ENCODE measurements around the gene TNNT1. TPM values are rescaled to one million over a fixed set of nuclear protein-coding genes. Genes with fewer than 3 reads are reported as not detected.

Gene TNNT1
- total RNA-seq, 4 donors from 2014 or later: 4.4 TPM; not detected in 3

GRCh38 chr19:55179606-55180484 is 30.8 kb upstream of the TNNT1 start, which contains the start of gene SYT5:
TSS of gene SYT5 (minus strand) at chr19:55180289. CDS start at chr19:55179041, 1,248 bp downstream.
- H3K36me3 ChIP-seq: no peaks in the 10 kb centered on the region
- no peak within 1 kb of the TSS for H3K27ac ChIP-seq
- no peaks in the 10 kb centered on the region for H3K9me3 ChIP-seq
- peak; percentile 60 for ATAC-seq
- peaks cover 0 to 18% (median 3%) of the 10 kb centered on the region in 3 donors for H3K4me1 ChIP-seq
- WGBS, 2 donors (ENCODE audit: low coverage in 1 of 2): 0 to 1% methylated on average over 14 to 16 of the region's 68 CpGs
- peaks cover 100% of the 10 kb centered on the region for H3K27me3 ChIP-seq
- peak within 1 kb of the TSS in 1 of 2 donors; percentile 36 for H3K4me3 ChIP-seq
- no peak for TF ChIP-seq CTCF (IDR thresholded peaks at IDR 0.05)
- no peak for TF ChIP-seq POLR2A (IDR thresholded peaks at IDR 0.05)
- TF ChIP-seq EP300 (IDR thresholded peaks at IDR 0.05): no peak
- no peak for TF ChIP-seq POLR2AphosphoS5 (IDR thresholded peaks at IDR 0.05)

- Histone ChIP-seq H3K4me3 (peak overlapping the region in 1 of 2 donors; percentile 36), H3K27me3 (peaks cover 100% of the 10 kb centered on the region), H3K27ac (no peak overlapping the region), H3K36me3 (no peaks in the 10 kb centered on the region), H3K9me3 (no peaks in the 10 kb centered on the region), H3K4me1 (peaks cover 0 to 24% (median 4%) of the 10 kb centered on the region in 3 donors)
- peak; percentile 40 for ATAC-seq
- no peak for TF ChIP-seq EP300 (IDR thresholded peaks at IDR 0.05)
- TF ChIP-seq POLR2AphosphoS5 (IDR thresholded peaks at IDR 0.05): no peak
- TF ChIP-seq CTCF (IDR thresholded peaks at IDR 0.05): no peak
- TF ChIP-seq POLR2A (IDR thresholded peaks at IDR 0.05): no peak
- 4% methylated on average over 15 of the region's 61 CpGs; no CpG with 5 or more reads in 1 of the 2 donors for WGBS, 2 donors (ENCODE audit: low coverage in 1 of 2)
Observed at GRCh38 chr19:55178781-55179599, 30.0 kb upstream of the TNNT1 start.

DNA sequence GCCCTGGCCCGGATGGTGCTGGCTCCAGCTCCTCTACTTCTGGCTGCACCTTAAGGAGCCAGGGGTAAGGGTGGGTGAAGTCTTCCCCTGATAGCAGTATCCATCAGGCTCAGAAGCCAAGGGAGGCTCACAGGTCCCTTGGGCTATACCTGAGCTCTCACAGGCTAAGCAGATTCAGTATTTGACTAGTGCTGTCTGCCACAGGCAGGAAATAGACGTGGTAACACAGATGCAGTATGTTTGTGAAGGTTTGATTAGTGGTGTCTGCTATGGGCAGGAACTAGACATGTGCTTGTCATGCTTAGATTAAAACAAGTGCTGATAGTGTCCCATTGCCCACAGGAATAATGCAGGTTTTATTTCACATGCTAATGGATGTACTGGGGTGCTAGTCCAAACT is 27.1 kb upstream of the TNNT1 start:
- 0 to 17% methylated on average over 1 of the region's 2 CpGs for WGBS, 2 donors (ENCODE audit: low coverage in 1 of 2)
- Histone ChIP-seq H3K4me3 (no peak overlapping the region), H3K27me3 (peaks cover 100% of the 10 kb centered on the region), H3K36me3 (no peaks in the 10 kb centered on the region), H3K27ac (no peak overlapping the region), H3K9me3 (no peaks in the 10 kb centered on the region), H3K4me1 (peaks cover 0 to 37% (median 11%) of the 10 kb centered on the region in 3 donors)
- TF ChIP-seq EP300 (IDR thresholded peaks at IDR 0.05) (no peak), POLR2A (IDR thresholded peaks at IDR 0.05) (no peak), CTCF (IDR thresholded peaks at IDR 0.05) (no peak), POLR2AphosphoS5 (IDR thresholded peaks at IDR 0.05) (no peak)
- no peak for ATAC-seq

DNA sequence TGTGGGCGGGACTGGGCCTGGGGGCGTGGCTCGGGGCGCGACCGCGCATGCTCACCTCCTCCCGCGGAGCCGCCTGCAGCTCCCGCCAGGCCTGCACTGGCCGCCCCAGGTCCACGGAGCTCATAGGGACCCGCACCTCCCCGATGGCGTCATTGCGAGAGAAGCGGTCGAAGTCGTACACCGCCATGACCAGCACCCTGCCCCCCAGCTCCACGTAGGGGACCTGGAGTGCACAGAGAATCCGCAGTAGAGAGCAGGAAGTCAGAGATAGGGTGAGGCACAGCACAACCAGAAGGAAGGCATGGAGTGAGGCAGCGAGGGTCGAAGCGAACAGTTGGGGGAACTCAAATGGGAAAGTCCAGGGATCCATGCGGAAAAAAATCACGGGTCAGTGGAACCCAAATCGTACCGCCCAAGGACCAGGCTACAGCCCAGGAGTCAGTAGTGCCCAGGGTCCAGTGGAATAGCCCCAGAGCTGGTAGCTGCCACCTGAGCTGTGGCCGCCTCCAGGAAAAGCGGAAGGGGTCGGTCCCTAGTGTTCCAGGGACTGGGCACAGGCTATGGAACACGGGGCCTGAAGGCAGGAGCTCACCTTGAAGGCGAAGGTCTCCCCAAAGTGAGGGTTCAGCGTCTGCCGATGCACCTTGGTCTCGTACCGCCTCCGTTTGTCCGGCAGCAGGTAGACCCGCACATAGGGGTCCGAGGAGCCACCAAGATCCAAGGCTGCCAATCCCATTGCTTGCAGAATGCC is 26.3 kb upstream of the TNNT1 start:
- 54 to 71% methylated on average over 6 to 13 of the region's 43 CpGs for WGBS, 2 donors (ENCODE audit: low coverage in 1 of 2)
- H3K4me3 ChIP-seq: no peak overlapping the region

More for the DNA sequence above, 26.3 kb upstream of the TNNT1 start:
- no peak for ATAC-seq
- no peaks in the 10 kb centered on the region for H3K9me3 ChIP-seq
- H3K4me1 ChIP-seq: peaks cover 0 to 35% (median 11%) of the 10 kb centered on the region in 3 donors
- no peak overlapping the region for H3K27ac ChIP-seq
- peaks cover 100% of the 10 kb centered on the region for H3K27me3 ChIP-seq
- TF ChIP-seq POLR2AphosphoS5 (IDR thresholded peaks at IDR 0.05): no peak
- no peak for TF ChIP-seq EP300 (IDR thresholded peaks at IDR 0.05)
- no peak for TF ChIP-seq CTCF (IDR thresholded peaks at IDR 0.05)
- no peak for TF ChIP-seq POLR2A (IDR thresholded peaks at IDR 0.05)
- H3K36me3 ChIP-seq: no peaks in the 10 kb centered on the region
